Adrenal gland (tissue), 5 donors: ENCODE measurements around the gene B4GALNT3.

Source experiments
- CTCF ChIP-seq, 6 experiments: fragments of 450-650 bp in 4 of 6; fragments of 200-600 bp in 2 of 6; sonication (generic) in 1 of 6; IDR thresholded peaks; 1 replicate in 5 of 6; 2 replicates in 1 of 6; pipeline versions ENCODE4 v1.5.1 to v1.8.0; 2016 to 2021; ENCODE audit warnings: antibody characterized with exemption in 6 of 6, mild to moderate bottlenecking in 2 of 6, moderate library complexity in 1 of 6
- POLR2A ChIP-seq, 2 donors: fragments of 450-650 bp; IDR thresholded peaks; one replicate each; pipeline ENCODE4 v1.6.1; 2017; ENCODE audit warnings: antibody characterized with exemption in 2 of 2, mild to moderate bottlenecking in 2 of 2, moderate library complexity in 1 of 2
- donor health status: DM: no; HTN: no; CAD: no.

GRCh38 chr12:495466-495865 is 35.7 kb downstream of the B4GALNT3 start:
- TF ChIP-seq CTCF (IDR thresholded peaks at IDR 0.05) (no peak), POLR2A (IDR thresholded peaks at IDR 0.05) (no peak)
